GM19035 (cell line): ENCODE data around the gene ROBO2.
"Not testable (repeated sequence)": the region's sequence is repeated elsewhere in the genome, so short reads cannot be mapped to it uniquely, and the experiment has no call there.

Source experiments
- ATAC-seq: cut with Tn5 transposase; IDR thresholded peaks from one replicate; pipeline ENCODE4 v1.9.1; 2021; ENCODE audit not compliant: unreplicated experiment

Gene ROBO2

DNA sequence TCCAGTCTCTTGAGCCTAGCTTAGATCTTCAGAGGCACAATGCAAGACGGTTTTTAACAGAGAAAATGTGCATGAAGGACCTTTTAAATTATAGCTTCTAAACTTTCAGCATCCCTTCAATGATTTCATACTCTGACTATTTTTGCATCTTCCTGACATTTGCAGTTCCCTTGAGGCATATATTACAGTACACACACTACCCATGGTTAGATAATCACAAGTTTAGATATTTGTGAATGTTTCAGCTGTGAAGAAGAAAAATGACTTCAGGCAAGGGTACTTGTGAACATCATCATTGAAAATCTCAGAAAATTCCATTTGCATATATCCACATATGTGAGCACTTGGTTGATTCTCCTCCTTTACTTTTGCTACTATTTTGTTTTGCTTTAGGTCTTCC lies 341.5 kb downstream of the ROBO2 start:
- no peak for ATAC-seq

DNA sequence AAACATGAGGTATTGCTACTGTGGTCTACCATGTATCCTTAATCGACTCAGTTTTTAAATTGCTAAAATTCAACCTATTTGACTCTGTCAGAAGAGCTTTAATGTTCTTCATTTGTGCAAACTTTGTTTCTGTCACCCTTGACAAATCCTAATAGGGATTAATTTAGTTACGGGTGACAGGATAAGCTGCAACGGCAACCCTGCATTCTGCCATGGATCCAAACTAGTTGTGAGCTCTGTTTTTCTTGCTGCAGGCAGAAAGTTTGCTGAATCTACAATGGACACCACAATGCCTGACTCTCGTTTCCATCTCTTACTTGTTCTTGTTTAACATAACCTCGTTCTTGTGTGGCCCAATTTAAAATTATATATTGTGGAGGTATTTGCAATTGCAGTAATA lies 352.3 kb downstream of the ROBO2 start:
- ATAC-seq, result no peak

DNA sequence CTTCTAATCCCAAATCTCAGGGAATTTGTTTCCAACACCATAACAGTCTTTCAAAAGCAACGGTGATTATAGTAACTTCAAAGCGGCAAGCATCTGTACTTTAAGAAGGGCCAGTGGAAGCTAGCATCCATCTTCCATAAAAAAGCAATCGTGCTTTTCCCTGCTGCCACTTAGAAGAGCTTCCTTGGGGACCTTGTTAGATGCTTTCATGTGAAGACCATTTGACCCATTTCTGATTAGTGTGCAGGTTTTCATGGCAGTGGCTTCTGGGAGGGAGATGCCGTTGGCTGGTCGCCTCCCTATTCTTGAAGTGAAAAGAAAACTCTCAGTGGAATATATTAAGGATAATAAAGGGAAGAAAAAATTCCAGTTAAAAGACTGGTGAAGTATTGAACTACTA lies 354.1 kb downstream of the ROBO2 start:
- no peak for ATAC-seq

GRCh38 chr3:77404871-77405270 lies 365.0 kb downstream of the ROBO2 start:
- no peak for ATAC-seq

- no peak for ATAC-seq
These were observed 367.5 kb downstream of the ROBO2 start for GRCh38 chr3:77407441-77407840.

GRCh38 chr3:77410334-77410733 lies 370.4 kb downstream of the ROBO2 start:
- not testable (repeated sequence) for ATAC-seq

DNA sequence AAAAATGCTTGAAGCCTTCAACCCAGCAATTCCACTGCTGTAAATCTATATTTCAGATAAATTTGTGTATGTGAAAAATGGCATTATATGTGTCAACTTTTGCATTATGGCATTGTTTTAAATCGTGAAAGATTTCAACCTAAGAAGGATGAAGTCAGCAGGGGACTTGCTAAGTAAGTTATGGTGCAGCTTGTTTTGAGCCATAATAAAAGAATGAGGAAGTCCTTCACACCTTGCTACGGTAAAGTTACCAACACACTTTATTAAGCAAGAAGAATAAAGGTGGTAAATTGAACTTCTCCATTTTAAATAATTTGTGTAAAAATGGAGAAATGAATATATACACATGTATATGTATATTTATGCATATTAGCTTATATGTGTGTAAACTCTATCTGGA lies 371.4 kb downstream of the ROBO2 start:
- ATAC-seq, result no peak

DNA sequence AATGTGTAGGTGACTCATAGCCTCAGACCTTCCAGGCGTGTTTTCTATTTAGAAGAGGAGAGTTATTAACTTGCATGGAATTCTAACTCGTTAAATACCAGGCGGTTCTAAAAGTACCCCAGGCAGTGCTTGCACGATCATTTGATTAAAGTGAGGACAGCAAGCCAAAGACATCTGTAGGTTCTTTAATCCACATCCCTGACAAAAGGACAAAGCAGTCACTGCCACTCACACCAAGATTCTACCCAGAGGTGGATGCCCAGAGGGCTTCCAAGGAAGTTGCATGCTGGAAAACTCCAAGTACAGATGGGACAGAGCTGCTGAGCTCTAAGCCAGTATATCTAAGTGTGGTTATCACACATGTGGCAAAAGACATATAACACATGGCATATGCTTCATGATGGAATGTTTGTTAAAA lies 372.1 kb downstream of the ROBO2 start:
- ATAC-seq, result no peak

GRCh38 chr3:77412584-77412983 lies 372.7 kb downstream of the ROBO2 start:
- ATAC-seq, result no peak

GRCh38 chr3:77414881-77415280 lies 375.0 kb downstream of the ROBO2 start:
- no peak for ATAC-seq

DNA sequence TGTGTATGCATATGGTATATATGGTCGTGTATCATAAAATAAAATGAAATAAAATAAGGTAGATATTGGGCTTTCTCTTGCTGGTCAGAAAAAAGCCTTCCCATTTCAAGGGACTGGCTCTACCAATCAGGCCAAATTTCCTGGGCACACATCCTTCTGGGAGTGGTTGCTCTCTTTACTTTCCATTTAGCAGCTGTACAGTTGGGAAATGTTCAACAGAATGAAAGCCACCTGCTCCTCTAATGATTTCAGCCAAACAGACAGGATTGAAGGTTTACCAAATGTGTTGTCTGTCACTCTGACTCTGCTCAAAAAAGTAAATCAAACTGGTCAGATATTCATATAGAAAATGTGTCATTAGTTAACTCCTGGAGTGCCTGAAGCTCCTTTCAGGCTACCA lies 380.4 kb downstream of the ROBO2 start:
- no peak for ATAC-seq

- ATAC-seq, result no peak
These were observed 382.0 kb downstream of the ROBO2 start for GRCh38 chr3:77421916-77422315.

GRCh38 chr3:77426531-77426930 lies 386.6 kb downstream of the ROBO2 start:
- no peak for ATAC-seq

DNA sequence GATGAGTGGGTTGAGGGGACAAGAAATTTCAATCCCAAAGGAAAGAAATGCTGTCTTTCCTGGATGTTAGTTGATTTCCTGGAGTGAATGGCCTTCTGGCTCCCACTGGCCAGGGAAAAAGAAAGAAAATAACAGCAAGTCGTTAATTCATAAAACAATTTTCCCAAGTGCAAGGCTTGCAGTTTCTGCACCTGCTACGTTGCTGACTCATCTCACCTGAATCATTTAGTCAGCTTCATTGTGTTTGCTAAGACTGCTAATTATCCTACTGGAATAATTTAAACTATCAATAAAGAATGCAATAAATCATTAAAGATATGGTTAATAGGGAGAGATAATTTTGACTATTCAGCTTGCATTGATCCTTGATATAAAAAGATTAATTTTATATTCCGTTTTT lies 387.6 kb downstream of the ROBO2 start:
- ATAC-seq, result no peak

DNA sequence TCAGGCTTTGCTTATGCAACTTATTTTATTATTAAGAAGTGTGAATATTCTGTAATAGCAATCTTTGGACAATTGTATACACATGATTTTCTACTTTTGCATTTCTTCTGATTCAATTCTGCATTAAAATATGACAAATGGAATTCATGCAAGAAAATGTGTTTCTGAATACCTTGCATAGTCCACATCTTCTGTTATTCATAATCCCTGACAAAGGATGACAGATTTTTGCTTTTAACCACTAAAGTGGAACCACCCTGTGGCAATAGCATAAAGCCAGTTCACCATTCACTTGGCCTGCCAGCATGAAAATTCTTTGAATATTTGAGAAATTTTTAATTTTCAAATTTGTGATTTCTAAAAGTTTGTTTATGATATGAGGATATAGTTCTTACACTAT lies 397.0 kb downstream of the ROBO2 start:
- ATAC-seq, result no peak

GRCh38 chr3:77446084-77446483 lies 406.2 kb downstream of the ROBO2 start:
- no peak for ATAC-seq

DNA sequence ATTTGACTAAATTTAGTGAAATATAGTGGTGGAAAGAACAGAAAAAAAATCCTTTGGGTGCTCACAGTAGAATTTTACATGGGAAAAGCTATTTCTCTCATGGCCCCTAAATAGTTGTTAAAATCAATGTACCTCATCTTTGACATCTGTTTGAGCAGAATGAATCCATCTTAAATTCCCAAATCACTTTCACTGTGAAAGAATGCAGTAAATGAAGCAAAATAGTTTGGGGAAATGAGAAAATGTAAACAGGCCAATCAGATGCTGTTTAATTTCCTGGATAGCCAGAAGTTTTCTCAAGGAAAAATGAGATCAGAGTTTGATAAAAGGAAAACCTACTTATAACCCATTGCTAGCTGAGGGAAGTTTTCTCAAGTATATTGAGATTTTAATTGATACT lies 406.9 kb downstream of the ROBO2 start:
- no peak for ATAC-seq

- ATAC-seq, result no peak
These were observed 409.8 kb downstream of the ROBO2 start for GRCh38 chr3:77449459-77450350.

GRCh38 chr3:77456431-77456830 lies 416.5 kb downstream of the ROBO2 start:
- no peak for ATAC-seq

- ATAC-seq, result no peak
These were observed 417.0 kb downstream of the ROBO2 start for GRCh38 chr3:77456906-77457305.

DNA sequence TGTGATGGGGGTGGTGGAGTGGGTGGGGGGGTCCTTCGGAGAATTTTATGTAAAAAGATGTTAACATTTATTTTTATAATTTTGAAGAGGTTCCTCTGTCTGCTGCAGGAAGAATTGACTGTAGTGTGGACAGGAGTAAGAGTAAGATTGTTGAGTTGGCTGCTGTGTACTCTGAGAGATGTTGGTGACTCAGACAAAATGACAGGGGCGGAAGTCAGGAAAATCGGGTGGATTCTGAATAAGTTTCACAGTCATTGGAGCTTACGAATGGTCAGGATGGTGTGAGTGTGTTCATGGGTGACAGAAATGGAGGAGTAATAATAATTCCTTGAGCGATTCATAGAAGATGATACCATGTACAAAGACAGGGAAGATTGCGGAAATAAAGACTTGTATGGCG lies 420.0 kb downstream of the ROBO2 start:
- ATAC-seq, result no peak

DNA sequence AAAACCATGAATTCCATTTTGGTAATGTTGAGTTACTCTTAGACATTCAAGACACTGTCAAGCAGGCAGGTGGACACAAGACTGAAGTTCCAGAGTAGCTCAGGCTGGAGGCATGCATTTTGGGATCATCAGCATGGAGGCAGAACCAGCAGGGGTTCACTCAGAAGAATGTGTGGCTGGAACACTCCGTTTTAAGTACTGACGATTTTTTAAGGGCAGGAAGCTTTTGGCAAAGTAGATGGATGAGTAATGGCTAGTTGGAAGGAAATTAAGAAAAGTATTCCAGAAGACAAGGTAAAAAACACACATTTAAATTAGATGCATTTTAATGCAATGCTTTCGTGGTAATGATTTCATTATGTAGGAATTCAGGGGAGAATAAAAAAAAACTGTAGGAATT lies 420.4 kb downstream of the ROBO2 start:
- no peak for ATAC-seq

DNA sequence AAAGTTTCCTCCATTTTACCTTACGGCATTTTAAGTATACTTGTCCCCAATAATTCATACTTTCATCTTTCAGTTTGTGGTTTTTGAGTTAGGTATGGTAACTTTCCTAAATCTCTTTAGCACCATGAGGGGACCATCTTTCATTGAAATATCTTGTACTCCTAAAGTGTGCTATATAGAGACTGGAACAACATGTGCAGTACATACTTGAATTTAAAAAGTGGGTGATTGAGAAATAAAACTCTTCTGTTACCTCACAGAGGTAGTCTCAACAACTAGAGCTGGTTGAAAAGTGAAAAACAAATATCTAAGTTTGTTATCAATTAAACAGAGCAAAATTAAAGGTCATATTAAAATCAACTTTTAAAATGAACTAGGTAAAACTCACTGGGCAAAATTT lies 423.1 kb downstream of the ROBO2 start:
- no peak for ATAC-seq
